CD4-positive, alpha-beta T cell treated with Interferon gamma for 1 hour (primary cell): Measurements from ENCODE around the gene AFDN.

Experiments
- DNase-seq: peaks from one replicate; pipeline ENCODE4 v3.0.0-alpha.2; 2020

The AFDN gene

GRCh38 chr6:167795321-167795811 is 31.3 kb upstream of the AFDN start:
- DNase-seq: no peak

DNA sequence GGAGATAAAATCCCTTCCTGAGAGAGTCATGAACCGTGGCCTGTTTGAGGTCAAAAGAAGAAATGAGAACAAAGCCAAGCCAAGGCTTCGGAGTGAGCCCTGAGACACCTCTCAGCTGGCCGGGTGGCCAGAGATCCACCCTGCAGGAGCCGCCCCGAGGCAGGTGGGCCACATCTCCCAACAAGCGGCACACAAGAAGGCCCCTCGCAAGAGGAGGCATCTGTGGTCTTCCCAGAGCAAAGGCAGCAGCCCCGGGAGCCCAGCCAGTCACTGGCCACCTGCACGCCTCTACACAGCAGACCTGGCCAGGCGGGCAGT is 30.9 kb upstream of the AFDN start:
- no peak for DNase-seq

GRCh38 chr6:167796192-167796981 is 30.3 kb upstream of the AFDN start:
- no peak for DNase-seq

GRCh38 chr6:167797011-167797471 is 29.7 kb upstream of the AFDN start:
- no peak for DNase-seq

DNA sequence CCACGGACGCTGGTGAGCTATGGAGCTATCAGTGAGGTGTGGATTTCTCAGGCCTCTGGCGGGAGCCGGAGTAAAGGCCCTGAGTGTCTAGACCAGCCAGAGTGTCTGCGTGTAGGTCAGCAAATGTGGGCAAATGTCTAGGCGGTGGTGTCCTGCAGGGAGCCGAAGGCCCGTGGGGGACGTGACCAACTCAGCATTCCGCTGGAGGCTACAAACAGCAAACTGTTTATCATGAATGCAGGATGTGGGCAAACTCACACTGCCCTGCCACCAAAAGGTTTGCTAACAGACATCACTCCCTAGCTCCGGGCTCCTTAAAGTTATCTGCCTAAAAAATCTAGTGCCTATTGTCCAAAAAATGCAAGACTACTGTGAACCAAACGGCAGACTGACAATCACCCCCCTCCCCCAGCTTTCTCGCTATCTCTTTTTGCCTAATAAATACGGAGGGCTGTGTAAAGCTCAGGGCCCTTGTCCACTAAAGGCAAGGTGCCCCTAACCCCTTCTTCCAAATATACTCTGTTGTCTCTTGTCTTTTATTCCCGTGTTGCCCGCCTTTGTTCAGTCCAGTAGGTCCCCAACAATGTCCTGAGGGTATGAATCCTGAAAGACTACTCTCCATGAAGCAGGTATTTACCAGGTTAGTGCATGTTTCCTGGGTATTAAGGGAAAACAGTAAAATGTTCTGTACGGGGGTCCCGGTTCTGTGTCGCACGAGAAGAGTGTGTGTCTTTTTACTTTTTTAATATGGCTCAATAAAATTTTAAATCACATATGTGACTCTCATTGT is 29.0 kb upstream of the AFDN start:
- DNase-seq: no peak

DNA sequence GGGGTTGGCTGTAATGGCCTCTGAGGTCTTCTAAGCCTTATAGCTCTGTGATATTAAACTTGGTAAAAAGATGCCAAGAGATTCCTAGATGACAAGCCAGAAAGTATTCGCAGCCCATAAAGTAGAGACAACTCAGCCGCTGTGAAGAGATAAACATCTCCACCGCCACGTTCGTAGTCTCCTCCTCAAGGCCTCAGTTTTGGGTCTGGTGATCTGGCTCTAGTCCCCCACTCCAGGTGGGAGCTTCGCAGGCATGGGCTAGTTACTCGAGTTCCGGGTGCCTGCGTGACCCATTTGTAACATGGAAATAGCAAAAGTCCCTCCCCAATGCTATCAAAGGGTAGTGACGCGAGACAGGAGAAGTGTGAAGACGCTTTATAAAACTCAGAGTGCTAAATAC is 28.3 kb upstream of the AFDN start:
- DNase-seq: no peak

DNA sequence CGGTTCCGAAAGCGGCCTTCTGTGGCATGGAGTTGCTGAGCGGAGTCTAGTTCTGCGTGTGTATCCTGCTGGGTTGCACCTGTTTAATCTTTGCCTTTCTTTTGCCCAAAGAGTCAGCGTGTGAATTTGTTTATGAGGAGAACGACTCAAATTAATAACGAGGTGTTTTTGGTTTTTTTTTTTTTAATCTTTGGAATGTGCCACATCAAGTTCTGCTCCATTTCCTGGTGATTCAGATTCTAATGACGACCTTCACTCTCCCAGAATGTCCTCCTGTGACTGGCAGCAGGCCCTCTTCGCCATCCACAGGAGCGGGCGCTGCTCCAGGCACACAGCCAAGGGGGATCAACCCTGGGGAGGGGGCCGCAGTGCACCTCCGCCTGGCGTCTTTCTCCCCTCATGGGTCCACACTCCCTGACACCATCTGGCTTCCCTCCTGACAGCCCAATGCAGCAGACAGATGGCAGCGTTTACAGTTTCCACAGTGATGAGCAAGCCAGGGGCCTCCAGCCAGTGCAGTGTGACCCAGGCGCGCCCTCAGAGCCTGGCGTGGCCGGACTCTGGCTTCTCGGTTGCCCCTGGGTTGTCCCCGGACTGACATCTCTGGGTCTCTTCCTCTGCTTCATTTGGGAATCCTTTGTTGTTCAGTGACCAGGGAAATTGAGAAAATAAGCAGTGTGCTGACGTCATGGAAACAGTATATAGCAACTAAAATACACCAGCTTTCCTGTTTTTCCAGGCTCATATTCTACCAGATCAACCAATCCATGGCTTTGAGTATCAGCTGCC is 27.5 kb upstream of the AFDN start:
- DNase-seq: no peak

DNA sequence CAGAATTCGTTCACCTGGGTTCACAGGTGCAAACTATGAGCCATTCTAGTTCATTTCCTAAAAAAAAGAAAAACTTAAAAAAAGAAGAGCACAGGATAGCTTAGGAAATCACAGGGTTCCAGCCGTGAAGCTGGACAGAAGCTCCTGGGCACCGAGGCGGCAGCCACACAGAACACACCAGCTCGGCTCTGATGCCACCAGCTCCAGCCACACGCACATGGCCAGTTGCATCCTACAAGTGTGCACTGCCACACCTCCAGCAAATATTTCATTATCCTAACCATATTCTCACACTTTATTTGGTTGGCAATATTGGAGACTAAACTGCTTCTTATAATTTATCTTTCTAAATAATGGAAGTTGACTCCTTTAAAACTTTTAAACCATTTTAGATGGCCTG is 26.2 kb upstream of the AFDN start:
- no peak for DNase-seq

- DNase-seq: no peak
Measured at GRCh38 chr6:167801263-167801662, 25.4 kb upstream of the AFDN start.

DNA sequence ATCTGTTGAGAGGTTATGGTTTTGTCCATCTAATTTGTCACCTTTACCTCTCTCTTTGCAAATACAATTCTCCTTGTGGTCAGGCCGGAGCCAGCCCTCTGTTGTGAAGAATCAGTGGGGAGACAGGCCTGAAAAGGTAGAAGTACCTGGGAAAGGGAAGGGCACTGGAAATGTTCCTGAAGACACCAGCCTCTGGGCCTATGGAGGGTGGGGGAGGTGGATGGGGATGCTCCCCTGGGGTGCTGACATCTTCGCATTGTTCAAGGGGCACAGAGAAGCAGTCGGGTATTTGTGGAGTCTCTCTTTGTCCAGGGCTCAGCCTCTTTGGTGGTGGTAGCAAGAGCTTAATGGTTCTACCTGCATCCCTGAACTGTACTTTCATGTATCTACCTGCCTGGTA is 24.4 kb upstream of the AFDN start:
- no peak for DNase-seq

GRCh38 chr6:167803816-167804215 is 22.9 kb upstream of the AFDN start:
- DNase-seq: no peak

GRCh38 chr6:167804281-167805013 is 22.3 kb upstream of the AFDN start:
- DNase-seq: no peak

- DNase-seq: no peak
Measured at GRCh38 chr6:167805349-167806060, 21.2 kb upstream of the AFDN start.

DNA sequence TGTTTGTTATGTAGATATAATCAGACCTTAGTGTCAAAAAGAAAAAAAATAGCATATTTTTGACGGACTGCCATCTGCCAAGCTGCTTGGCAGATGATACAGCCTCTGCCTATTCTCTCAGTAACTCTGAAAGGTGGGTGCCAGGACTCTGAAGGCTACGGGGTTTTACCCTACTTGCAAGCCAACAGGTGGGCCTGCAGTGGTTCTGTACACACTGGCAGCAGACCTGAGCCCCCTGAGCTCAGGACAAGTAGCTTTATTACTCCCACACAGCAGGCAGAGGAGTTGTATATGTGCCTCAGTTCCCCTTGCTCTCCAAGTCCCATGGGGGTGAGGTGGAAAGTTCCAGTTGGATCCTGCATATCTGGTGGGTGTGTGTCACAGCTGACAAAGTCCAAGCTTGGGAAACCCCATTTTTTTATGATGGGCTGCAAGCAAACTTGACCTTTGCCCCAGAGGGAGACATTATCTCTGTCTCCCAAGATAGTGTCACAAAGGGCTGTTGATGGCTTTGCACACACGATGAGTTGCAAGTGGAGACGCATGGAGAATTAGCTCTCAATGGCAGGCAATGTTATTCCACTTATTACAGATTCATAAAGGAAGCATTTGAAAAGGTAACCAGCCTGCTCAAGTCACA is 20.5 kb upstream of the AFDN start:
- no peak for DNase-seq

GRCh38 chr6:167807200-167807599 is 19.5 kb upstream of the AFDN start:
- no peak for DNase-seq

DNA sequence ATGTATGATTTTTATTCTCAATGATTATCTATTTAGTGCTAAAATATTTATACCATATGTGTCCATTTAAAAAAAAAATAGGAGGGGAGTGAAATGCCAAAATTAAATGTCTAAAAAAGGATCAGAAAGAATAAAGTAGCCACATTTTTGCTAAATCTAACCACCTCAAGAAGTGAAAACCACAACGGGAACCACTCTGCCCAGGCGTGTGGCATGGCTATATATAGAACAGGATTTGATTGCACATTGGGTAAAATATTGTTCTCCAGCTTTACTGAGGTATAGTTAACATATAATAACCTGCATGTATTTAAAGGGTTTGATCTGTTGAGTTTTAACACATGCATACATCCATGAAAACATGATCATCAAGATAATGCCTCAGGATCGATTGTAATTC is 19.0 kb upstream of the AFDN start:
- DNase-seq: no peak

DNA sequence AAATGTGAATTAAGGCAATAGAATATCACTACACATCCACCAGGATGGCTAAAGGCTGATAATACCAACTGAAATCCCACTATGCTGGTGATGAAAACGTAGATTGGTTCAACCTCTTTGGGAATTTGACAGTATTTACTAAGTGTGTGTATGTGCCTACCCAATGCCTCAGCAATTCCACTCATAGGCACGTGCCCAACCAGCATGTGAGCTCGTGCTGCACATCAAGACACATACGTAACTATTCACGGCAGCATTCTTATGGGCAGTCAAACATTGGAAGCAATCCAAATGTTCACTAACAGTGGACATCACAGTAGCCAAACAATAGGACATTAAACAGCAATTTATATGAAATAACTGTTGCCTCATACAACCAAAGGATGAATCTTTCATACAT is 15.7 kb upstream of the AFDN start:
- no peak for DNase-seq

DNA sequence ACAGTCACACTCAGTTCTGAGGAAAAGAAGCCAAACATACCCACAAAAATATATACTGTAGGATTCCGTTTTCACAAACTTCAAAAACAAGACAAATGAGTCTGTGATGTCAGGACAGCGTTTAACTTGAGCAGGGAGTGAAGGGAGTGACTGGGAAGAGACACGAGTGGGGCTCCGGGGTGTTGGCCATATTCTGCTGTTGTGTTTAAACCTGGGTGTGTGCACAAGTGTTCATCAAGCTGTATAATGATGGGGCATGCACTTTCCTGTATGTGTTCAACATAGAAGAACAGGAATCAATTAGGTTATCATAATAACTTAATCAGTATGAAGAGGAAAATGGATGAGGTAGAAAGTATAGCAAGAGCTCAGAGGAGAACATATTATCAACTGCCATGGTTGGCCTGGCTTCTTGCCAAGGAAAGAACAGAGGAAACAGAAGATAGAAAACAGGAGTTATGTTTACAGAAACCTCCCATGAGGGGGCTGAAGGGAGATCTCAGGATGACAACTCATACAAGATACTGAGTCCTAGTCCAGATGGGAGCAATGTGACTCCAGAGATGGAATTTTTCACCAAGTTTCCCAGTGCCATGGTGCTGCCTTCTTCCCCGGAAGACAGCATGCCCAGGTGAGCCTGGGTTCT is 15.1 kb upstream of the AFDN start:
- no peak for DNase-seq

- no peak for DNase-seq
Measured at GRCh38 chr6:167812088-167812487, 14.6 kb upstream of the AFDN start.

DNA sequence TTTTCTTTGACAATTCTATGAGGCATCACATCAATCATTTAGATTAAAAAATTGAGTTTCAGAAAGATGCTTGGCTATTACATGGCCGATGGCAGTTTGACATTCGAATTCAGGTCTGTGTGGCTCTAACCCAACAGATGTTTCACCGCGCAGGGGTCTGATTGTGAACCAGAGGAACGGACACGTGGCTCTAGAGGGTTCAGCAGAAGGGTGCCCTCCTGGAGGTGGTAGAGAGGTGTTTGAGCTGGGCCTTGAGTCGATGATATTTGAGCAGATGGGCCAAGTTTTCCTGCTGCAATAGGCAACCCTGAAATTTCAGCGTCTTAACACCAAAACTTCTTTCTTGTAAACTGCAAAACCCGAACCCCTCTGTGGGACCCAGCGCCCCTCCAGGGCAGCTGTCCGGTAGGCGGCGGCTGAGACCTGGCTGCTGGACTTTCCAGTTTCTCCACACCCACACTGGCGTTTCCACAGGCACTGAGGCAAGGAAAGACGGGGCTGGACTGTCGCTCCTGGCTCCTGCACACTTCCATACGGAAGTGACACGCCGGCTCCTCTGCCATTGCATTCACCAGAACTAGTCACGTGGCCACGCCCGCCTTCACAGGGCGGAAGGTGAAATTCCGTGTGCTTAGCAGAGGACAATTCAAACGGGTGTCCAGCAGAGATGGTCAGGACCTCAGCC is 11.3 kb upstream of the AFDN start:
- no peak for DNase-seq
